ENCODE results near the gene MRPS21. TPM values are rescaled to one million over a fixed set of nuclear protein-coding genes. Genes with fewer than 3 reads are reported as not detected.

The MRPS21 gene
- total RNA-seq, 4 donors from 2014 or later: 31.4 to 55.5 (median 44.3) TPM

- H3K27me3 ChIP-seq: peaks cover 0 to 13% of the 10 kb centered on the region in 2 donors
- no peak overlapping the region for H3K4me3 ChIP-seq
- peaks cover 0 to 35% (median 18%) of the 10 kb centered on the region in 3 donors for H3K36me3 ChIP-seq
- 75 to 79% methylated on average over 6 of the region's 6 CpGs for WGBS, 2 donors
- no peaks in the 10 kb centered on the region for H3K9me3 ChIP-seq
- no peak for DNase-seq (ENCODE audit: low spot score in 2 of 2)
- TF ChIP-seq CTCF (IDR thresholded peaks at IDR 0.05) (no peak), POLR2A (IDR thresholded peaks at IDR 0.05) (no peak), EP300 (IDR thresholded peaks at IDR 0.05) (no peak)
- peak overlapping the region in 1 of 4 donors; percentile 20 for H3K27ac ChIP-seq
- peaks cover 0 to 28% (median 10%) of the 10 kb centered on the region in 4 donors for H3K4me1 ChIP-seq
Measured at GRCh38 chr1:150262388-150263320, 31.0 kb upstream of the MRPS21 start.

GRCh38 chr1:150263549-150263948, 30.1 kb upstream of the MRPS21 start:
- TF ChIP-seq CTCF (IDR thresholded peaks at IDR 0.05) (no peak), EP300 (IDR thresholded peaks at IDR 0.05) (no peak), POLR2A (IDR thresholded peaks at IDR 0.05) (no peak)
- no peak overlapping the region for H3K4me3 ChIP-seq
- 76 to 77% methylated on average over 6 of the region's 6 CpGs for WGBS, 2 donors
- peaks cover 0 to 5% of the 10 kb centered on the region in 2 donors for H3K27me3 ChIP-seq
- H3K9me3 ChIP-seq: no peaks in the 10 kb centered on the region
- peaks cover 0 to 33% (median 15%) of the 10 kb centered on the region in 4 donors for H3K4me1 ChIP-seq
- H3K36me3 ChIP-seq: peaks cover 0 to 35% (median 18%) of the 10 kb centered on the region in 3 donors
- DNase-seq (ENCODE audit: low spot score in 2 of 2): no peak
- H3K27ac ChIP-seq: no peak overlapping the region

- TF ChIP-seq EP300 (IDR thresholded peaks at IDR 0.05) (no peak), CTCF (IDR thresholded peaks at IDR 0.05) (no peak), POLR2A (IDR thresholded peaks at IDR 0.05) (no peak)
- Histone ChIP-seq H3K27ac (peak overlapping the region; percentile 76 to 99 (median 91)), H3K4me1 (peaks cover 0 to 35% (median 13%) of the 10 kb centered on the region in 4 donors), H3K4me3 (peak overlapping the region; percentile 59 to 99 (median 84)), H3K9me3 (no peaks in the 10 kb centered on the region), H3K27me3 (no peaks in the 10 kb centered on the region), H3K36me3 (peaks cover 0 to 35% (median 18%) of the 10 kb centered on the region in 3 donors)
- WGBS, 2 donors: 19 to 31% methylated on average over 6 of the region's 6 CpGs
- no peak for DNase-seq (ENCODE audit: low spot score in 2 of 2)
Measured at GRCh38 chr1:150267896-150268295, 25.8 kb upstream of the MRPS21 start.

- DNase-seq (ENCODE audit: low spot score in 2 of 2): no peak
- Histone ChIP-seq H3K27ac (peak overlapping the region; percentile 76 to 99 (median 91)), H3K4me1 (peaks cover 0 to 39% (median 15%) of the 10 kb centered on the region in 4 donors), H3K27me3 (no peaks in the 10 kb centered on the region), H3K4me3 (peak overlapping the region; percentile 59 to 99 (median 84)), H3K9me3 (no peaks in the 10 kb centered on the region), H3K36me3 (peaks cover 0 to 35% (median 18%) of the 10 kb centered on the region in 3 donors)
- TF ChIP-seq EP300 (IDR thresholded peaks at IDR 0.05): no peak
- no peak for TF ChIP-seq POLR2A (IDR thresholded peaks at IDR 0.05)
- TF ChIP-seq CTCF (IDR thresholded peaks at IDR 0.05): no peak
- 0 to 1% methylated on average over 19 to 21 of the region's 21 CpGs for WGBS, 2 donors
Measured at GRCh38 chr1:150268340-150268704, 25.3 kb upstream of the MRPS21 start.
